AG09309 (cell line): ENCODE results near the gene GNG14.
A peak's percentile ranks its signal among the peaks of the same experiment; 100 is the strongest.
"Not testable (repeated sequence)": the region's sequence is repeated elsewhere in the genome, so short reads cannot be mapped to it uniquely, and the experiment has no call there.

Experiments used
- DNase-seq: peaks from one replicate; pipeline ENCODE4 v3.0.0-alpha.2; 2010; ENCODE audit warnings: low read depth
- H3K4me3 ChIP-seq: 2 replicates; pipeline ENCODE4 v1.5.1; 2011; ENCODE audit warnings: mild to moderate bottlenecking, low read depth, low read length, moderate library complexity; ENCODE audit not compliant: control insufficient read depth
- TF ChIP-seq, protein P1 (sequence below): IDR thresholded peaks from 2 replicates; pipeline ENCODE4 v1.5.1; 2011; ENCODE audit warnings: mild to moderate bottlenecking, low read depth, low read length, inconsistent platforms; ENCODE audit not compliant: insufficient read depth, control insufficient read depth; ENCODE audit errors: missing control alignments

GNG14 gene

DNA sequence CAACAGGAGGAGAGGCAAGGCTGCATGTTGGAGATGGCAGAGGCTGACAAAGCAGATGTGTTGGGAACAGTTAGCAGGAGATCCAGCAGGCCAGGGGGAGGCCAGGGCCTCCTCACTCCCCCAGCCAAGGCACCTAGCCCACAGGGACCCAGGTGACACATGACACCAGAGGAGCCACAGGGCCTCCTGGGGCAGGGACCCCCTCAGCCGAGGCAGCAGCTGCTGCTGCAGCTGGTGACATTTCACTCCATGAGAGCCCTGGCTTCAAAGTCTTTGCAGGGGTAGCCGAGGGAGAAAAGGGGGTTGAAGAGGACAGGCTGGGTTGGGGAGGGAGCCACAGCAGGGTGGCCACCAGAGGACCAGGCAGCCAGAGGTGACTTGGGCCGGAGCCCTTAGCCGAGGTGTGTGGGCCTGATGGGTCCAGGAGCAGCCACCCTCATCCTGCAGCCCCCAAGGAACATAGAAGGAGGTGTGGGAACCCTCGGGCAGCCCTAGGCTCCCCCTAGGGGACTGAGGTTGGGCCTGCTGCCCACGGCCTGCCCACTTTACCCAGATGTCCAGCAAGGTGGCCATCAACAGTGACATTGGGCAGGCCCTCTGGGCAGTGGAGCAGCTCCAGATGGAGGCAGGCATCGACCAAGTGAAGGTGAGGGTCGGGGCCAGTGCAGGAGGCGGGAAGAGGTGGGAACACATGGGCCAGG, at the start of gene GNG14:
TSS of gene GNG14 (plus strand) at position 503 of the 701 bp plus-strand sequence. CDS start at position 554, 51 bp downstream.
- TF ChIP-seq, protein P1, sequence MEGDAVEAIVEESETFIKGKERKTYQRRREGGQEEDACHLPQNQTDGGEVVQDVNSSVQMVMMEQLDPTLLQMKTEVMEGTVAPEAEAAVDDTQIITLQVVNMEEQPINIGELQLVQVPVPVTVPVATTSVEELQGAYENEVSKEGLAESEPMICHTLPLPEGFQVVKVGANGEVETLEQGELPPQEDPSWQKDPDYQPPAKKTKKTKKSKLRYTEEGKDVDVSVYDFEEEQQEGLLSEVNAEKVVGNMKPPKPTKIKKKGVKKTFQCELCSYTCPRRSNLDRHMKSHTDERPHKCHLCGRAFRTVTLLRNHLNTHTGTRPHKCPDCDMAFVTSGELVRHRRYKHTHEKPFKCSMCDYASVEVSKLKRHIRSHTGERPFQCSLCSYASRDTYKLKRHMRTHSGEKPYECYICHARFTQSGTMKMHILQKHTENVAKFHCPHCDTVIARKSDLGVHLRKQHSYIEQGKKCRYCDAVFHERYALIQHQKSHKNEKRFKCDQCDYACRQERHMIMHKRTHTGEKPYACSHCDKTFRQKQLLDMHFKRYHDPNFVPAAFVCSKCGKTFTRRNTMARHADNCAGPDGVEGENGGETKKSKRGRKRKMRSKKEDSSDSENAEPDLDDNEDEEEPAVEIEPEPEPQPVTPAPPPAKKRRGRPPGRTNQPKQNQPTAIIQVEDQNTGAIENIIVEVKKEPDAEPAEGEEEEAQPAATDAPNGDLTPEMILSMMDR: no peak
- DNase-seq: no peak
- H3K4me3 ChIP-seq: no peak within 1 kb of the TSS

DNA sequence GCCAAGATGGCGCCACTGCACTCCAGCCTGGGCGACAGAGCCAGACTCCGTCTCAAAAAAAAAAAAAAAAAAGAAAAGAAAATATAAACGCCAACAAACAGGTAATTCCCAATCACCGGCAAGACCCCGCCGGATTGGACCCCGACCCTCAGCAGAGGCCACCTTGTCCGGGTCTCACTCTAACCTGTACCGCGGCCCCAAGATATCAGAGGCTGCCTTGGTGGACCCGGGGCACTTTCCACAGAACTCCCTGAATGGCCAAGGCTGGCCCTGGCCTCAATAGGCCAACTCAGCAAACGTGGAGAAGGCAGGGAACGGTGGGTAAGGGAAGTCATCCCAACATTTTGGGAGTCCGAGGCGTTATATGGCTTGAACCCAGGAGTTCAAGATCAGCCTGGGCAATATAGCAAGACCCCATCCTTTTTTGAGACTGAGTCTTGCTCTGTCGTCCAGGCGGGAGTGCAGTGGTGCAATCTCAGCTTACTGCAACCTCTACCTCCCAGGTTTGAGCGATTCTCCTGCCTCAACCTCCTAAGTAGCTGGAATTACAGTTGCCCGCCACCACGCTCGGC, 49.1 kb upstream of the GNG14 start:
- TF ChIP-seq, protein P1: no peak
- no peak overlapping the region for H3K4me3 ChIP-seq
- no peak for DNase-seq

DNA sequence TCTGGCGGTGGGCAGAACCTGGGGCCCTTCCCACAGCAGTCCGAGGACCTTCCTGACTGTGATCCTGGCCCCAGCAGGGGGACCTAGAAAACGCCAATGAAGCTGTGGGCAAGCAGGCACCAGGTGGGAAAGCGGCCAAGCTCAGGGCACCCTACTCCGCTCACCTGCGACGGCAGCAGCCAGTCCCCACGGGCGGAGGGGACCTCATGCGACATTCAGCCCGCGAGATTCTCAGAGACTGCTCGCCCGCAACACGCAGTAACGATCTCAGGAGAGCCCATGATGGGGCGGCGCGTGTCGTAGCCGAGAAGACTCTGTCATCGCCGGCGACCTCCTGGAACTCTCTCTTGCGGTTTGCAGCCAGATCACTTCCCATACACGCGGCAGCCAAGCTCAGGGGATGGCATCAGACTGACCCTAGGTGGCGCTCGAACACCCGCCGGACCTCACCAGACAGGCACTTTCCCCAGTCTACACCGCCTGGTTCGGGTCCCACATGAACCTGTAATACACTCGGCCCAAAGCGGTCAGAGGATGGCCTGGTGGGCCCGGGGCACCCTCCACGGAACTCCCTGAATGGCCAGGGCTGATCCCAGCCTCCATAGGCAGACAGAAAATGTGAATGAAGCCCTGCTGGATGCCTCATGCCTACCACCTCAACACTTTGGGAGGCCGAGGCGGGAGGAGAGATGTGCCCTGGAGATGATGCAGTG, 47.7 kb upstream of the GNG14 start:
- peak; percentile 18 for DNase-seq
- TF ChIP-seq, protein P1: peak; percentile 90
- no peak overlapping the region for H3K4me3 ChIP-seq

DNA sequence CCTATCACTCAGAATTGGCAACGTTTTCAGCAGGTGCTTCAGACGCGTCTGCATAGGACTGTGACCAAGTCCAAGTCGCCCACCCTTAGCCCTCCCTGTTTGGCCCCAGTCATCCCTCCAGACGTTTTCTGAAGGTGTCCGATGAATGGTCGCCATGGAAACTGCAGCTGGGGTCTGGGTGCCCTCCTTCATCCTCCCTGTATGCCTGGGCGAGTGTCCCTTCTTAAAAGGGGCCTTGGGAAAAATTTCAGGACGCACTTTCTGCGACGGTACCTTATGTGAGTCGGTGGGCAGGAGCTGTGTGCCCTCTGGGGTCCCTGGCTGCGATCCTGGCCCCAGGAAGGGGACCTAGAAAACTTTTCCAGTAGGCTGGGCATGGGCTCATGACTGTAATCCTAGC, 46.3 kb upstream of the GNG14 start:
- no peak for DNase-seq

DNA sequence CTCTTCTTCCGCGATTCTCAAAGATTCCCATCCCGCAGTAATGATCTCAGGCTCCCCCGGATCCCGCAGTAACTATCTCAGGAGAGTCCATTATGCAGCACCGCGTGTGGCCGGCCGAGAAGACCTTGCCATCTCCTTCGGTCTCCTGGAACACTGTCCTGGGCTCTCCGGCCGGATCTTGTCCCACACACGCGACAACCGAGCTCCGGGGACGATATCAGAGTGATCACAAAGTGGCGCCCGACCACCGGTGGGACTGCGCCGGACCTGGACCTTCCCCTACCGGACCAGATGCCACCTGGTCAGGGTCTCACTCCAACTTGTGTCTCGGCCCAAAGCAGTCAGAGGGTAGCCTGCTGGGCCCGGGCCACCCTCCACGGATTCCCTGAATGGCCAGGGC, 45.3 kb upstream of the GNG14 start:
- no peak overlapping the region for H3K4me3 ChIP-seq
- no peak for DNase-seq
- TF ChIP-seq, protein P1: no peak

More for the DNA sequence above, 46.3 kb upstream of the GNG14 start:
- TF ChIP-seq, protein P1: no peak
- H3K4me3 ChIP-seq: no peak overlapping the region

DNA sequence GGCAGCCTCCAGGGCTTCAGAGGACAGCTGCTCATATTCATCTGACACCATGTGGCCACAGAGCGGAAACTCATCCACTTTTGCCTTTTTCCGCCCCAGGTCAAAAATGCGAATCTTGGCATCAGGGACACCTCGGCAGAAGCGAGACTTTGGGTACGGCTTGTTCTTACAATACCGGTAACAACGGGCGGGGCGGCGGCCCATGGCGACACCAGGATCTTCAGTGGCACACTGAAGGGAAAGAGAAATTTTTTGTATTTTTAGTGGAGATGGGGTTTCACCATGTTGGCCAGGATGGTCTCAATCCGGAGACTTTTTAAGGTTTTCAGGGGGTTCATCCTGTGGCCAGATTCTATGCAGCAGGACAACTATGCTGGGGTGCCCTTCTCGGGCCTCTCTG, 44.1 kb upstream of the GNG14 start:
- DNase-seq, H3K4me3 ChIP-seq: not testable (repeated sequence)

DNA sequence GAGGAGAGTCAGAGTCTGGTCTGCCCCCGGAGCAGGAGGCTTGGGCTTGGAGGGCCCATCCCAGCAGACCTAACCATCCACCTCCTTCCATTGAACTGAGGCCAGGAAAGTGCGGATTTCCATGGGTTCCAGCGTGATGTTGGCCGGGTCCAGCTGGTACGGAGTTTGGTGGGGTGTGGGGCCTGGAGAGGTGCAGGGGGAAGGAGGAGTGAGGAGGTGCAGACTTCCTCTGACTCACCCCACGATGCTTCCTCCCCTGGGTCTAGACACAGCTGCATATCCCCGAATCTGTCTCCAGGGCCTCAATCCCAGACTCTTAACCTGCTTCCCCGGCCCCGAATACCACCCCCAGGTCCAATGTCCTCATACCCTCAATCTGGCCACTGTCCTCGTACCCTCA, 41.2 kb upstream of the GNG14 start:
- no peak for DNase-seq
- no peak overlapping the region for H3K4me3 ChIP-seq
- TF ChIP-seq, protein P1: no peak
